Ovary (tissue), 3 donors: Measurements from ENCODE around the gene OR6Q1.

Source experiments
- EP300 ChIP-seq: sonication (generic); formaldehyde crosslinking; IDR thresholded peaks from one replicate; pipeline ENCODE4 v1.6.1; 2017; ENCODE audit warnings: antibody characterized with exemption
- POLR2A ChIP-seq: fragments of 450-650 bp; IDR thresholded peaks from one replicate; pipeline ENCODE4 v1.6.1; 2017; ENCODE audit warnings: antibody characterized with exemption, mild to moderate bottlenecking, moderate library complexity
- TF ChIP-seq, protein P1 (sequence below), 3 donors: fragments of 450-650 bp in 2 of 3; fragments of 200-600 bp in 1 of 3; IDR thresholded peaks; one replicate each; pipeline versions ENCODE4 v1.5.1 to v1.8.0; 2016 to 2022; ENCODE audit warnings: antibody characterized with exemption in 3 of 3, mild to moderate bottlenecking in 1 of 3
- donor health status: DM: no; HTN: no; CAD: no.

GRCh38 chr11:57983191-57983590 lies 47.6 kb upstream of the OR6Q1 start:
- TF ChIP-seq POLR2A (no peak), EP300 (no peak)
- TF ChIP-seq, protein P1, sequence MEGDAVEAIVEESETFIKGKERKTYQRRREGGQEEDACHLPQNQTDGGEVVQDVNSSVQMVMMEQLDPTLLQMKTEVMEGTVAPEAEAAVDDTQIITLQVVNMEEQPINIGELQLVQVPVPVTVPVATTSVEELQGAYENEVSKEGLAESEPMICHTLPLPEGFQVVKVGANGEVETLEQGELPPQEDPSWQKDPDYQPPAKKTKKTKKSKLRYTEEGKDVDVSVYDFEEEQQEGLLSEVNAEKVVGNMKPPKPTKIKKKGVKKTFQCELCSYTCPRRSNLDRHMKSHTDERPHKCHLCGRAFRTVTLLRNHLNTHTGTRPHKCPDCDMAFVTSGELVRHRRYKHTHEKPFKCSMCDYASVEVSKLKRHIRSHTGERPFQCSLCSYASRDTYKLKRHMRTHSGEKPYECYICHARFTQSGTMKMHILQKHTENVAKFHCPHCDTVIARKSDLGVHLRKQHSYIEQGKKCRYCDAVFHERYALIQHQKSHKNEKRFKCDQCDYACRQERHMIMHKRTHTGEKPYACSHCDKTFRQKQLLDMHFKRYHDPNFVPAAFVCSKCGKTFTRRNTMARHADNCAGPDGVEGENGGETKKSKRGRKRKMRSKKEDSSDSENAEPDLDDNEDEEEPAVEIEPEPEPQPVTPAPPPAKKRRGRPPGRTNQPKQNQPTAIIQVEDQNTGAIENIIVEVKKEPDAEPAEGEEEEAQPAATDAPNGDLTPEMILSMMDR (IDR thresholded peaks at IDR 0.05) = no peak
